Ishikawa (cell line): ENCODE results near the gene SNAP25.

ENCODE experiments used
- TAF1 ChIP-seq: IDR thresholded peaks from 2 replicates; pipeline ENCODE4 v1.6.1; 2012; ENCODE audit warnings: low read depth, mild to moderate bottlenecking
- YY1 ChIP-seq: IDR thresholded peaks from 2 replicates; pipeline ENCODE4 v1.6.1; 2012; ENCODE audit warnings: low read depth

- TF ChIP-seq YY1: no peak
- TF ChIP-seq TAF1: no peak
Observed at GRCh38 chr20:10249822-10250221, 31.2 kb downstream of the SNAP25 start.
